ENCODE data around the gene PCNX3.

Gene PCNX3

DNA sequence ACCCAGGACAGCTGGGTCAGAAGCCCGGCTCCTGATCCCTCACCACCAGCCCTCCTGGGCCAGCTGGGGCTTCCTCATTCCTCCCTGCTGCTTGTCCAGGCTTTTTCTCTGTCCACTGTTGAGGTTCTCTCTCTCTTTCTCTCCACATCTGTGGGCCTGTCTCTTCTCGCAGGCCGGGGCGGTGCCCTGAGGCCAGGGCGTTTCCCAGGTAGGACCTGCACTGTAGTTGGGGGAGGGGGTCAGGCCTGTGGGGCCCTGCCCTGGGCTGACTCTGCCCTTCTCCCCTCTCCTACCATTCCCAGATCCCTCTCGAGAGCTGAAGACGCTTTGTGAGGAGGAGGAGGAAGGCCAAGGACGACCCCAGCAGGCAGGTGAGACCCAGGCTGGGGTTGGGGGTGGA lies 34.8 kb upstream of the PCNX3 start:
- DNase-seq (ENCODE audit: low read depth) = no peak

DNA sequence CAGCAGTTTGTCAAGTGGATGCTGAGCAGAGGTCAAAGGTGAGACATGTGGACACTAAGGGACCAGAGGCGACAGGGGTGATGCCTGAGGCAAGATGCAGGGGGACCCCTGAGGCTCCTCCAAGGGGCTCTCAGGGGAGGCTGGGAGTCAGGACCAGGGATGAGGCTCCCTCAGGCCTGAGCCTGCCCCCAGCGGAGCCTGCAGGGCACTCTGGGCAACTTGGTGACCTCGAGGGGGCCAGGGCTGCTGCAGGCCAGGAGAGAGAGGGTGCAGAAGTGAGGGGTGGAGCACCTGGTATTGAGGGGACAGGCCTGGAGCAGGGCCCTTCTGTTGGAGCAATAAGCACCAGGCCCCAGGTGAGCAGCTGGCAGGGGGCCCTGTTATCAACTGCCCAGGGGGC lies 33.6 kb upstream of the PCNX3 start:
- DNase-seq (ENCODE audit: low read depth) = no peak

DNA sequence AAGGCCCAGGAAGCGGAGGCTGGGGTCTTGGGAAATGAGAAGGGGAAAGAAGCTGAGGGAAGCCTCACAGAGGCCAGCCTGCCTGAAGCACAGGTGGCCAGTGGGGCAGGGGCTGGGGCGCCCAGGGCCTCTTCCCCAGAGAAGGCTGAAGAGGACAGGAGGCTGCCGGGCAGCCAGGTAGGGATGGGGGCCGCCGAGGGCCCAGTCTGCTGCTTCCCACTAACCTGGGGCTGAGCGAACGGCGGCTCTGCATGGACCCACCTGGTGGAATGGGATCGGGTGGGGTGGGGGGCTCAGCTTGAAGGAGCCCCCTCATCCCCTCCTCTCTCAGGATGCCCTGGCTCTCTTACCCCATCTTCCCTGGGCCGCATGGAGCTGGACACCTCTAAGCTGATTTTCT lies 32.0 kb upstream of the PCNX3 start:
- no peak for DNase-seq (ENCODE audit: low read depth)

DNA sequence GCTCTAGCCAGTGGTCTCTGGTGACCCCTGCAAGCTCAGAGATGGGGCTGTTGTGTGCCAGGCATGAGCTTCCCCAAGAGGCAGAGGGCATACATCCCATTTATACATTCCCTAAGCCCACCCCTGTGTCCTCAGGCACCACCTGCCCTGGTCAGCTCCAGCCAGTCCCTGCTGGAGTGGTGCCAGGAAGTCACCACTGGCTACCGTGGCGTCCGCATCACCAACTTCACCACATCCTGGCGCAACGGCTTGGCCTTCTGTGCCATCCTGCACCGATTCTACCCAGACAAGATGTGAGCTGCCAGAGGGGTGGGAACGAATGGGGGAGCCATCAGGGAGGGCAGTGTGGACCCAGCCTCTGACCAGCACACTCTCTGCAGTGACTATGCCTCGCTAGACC lies 31.5 kb upstream of the PCNX3 start:
- no peak for DNase-seq (ENCODE audit: low read depth)

DNA sequence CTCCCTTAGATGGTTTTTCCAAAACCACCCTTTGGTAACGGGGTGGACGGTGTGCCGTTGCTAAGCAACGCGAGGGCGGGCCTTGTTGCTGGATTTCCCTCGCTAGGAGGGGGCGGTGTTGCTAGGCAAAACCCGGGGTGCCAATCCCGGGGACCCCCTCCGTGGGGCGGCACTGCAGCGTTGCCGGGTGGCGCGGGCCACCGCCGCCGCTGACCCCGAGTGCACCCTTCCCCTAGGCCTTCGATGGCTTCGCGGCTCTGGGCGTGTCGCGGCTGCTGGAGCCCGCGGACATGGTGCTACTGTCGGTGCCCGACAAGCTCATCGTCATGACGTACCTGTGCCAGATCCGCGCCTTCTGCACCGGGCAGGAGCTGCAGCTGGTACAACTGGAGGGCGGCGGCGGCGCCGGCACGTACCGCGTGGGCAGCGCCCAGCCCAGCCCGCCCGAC lies 30.8 kb upstream of the PCNX3 start:
- no peak for DNase-seq (ENCODE audit: low read depth)

- no peak for DNase-seq (ENCODE audit: low read depth)
Measured at GRCh38 chr11:65585396-65586246, 30.0 kb upstream of the PCNX3 start.

DNA sequence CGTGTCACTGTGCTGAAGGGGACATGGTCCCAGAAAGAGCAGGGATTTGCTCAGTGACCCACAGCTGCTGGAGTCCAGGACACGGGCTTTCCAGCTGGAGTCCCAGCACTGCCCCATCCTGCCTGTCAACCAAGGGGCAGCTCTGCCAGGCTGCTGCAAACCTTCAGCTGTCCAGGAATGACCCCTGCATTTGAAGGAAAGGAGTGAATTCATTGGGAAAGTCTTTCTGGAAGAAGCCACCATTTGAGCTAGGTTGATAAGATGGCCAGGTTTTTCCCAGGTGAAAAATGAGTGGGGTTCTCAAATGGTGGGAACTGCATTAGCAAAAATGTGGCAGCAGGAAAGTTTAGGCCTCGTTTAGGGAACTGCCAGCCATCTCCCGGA lies 29.3 kb upstream of the PCNX3 start:
- no peak for DNase-seq (ENCODE audit: low read depth)

GRCh38 chr11:65586676-65587075 lies 28.9 kb upstream of the PCNX3 start:
- no peak for DNase-seq (ENCODE audit: low read depth)

- DNase-seq (ENCODE audit: low read depth) = peak; percentile 54
Measured at GRCh38 chr11:65588199-65589054, 27.1 kb upstream of the PCNX3 start.

- DNase-seq (ENCODE audit: low read depth) = no peak
Measured at GRCh38 chr11:65589444-65590239, 25.9 kb upstream of the PCNX3 start.

- DNase-seq (ENCODE audit: low read depth) = no peak
Measured at GRCh38 chr11:65590240-65590738, 25.3 kb upstream of the PCNX3 start.

DNA sequence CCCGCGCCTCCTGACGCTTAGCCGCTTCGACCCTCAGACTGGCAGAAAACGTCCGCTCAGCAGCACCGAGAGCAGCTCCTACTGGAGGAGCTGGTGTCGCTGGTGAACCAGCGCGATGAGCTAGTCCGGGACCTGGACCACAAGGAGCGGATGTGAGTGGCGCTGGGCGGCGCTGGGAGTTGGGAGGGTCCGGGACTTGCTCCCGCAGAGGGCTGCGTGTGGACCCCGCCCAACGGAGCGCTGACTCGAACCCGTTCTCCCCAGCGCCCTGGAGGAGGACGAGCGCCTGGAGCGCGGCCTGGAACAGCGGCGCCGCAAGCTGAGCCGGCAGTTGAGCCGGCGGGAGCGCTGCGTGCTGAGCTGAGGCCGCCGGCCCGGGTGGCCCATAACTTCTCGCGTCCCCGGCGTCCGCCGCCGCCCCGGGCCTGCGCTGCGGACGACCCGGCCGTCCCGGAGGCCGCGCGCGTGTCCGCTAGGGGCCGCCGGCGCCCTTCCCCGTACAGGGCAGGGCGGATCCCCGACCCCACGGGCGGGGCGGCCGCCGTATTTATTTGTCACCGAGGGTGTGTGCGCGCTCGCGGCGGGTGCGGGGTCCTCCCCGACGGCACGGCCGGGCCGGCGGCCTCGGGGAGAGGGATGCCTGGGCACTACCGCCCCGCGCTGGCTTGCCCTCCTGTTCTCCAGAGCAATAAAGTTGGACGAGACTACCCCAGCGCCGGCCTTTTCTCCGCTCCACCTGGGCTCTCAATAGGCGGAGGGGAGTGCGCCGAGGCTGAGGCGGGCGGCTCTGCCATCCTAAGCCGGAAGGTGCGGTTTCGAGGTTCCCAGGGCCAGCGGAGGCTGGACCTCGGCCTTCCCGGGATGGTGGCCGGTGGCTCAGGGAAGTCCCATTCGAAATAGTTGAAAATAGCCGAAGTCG lies 23.4 kb upstream of the PCNX3 start:
- DNase-seq (ENCODE audit: low read depth) = no peak

DNA sequence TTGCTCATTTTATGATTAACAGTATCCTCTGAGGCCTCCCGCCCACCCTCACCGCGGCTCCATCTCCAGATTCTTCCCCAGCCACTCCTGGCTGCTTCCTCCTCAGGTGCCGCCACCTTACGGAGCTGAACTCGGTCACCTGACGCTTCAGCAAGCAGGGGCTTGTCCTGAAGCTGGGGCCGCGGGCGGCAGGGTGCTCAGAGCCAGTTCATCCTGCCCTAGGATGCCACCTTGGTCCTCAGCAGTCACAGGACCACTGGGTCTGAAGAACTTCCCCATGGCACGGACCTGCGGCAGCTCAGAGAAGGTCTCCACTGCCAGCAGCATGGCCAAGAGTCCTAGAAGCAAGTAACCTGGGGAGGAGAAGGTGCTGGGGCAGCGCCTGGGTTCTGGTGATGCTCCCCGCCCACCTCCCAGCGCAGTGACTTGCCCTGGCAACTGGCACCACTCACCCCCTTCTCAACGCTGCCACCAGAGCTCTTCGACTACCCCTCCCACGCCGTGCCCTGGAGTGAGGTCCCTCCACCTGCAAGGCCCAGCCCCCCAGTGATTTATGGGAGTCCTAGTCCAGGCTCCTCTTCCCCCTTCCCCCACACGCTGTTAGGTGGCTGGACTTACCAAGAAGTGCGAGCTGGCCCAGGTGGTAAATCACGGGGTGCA lies 22.6 kb upstream of the PCNX3 start:
- no peak for DNase-seq (ENCODE audit: low read depth)

DNA sequence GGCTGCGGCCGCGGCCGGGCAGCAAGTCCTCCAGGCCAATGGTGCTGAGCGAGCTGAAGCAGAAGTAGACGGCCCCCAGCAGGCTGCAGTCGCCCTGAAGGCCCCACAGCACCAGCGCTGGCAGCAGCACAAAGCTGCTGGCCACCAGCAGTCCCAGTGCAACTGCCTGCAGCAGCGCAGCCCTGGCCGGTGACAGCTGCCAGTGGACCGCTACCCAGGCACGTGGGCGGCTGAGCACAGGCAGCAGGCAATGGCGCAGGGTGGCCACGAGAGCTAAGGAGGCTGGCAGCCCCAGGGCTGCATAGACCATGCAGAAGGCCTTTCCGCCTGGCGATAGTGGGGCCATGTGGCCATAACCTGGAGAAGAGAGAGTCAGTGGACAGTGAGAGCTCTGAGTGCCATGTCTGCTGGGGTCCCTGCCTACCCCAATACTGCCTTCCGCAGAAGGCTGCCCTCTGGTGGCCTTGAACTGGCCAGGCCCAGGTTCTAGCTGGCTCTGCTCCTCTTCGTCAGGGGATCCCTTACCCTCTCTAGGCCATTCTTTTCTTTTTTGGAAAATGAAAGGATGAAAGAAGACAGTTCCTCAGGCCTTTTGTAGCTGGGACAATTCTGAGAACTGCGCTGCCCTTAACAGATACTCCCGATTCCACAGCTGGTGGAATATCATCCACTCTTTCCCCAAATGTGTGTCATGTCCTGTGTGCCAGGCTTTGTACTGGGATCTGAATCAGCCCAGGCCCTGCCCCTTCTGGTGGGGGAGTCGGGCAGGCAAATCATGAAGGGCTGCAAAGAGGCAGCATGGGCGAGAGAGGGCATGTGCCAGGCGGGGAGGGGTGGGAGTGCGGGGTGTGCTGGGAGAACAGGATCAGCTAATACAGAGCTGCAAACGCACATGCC lies 21.8 kb upstream of the PCNX3 start:
- DNase-seq (ENCODE audit: low read depth) = no peak

- no peak for DNase-seq (ENCODE audit: low read depth)
Measured at GRCh38 chr11:65595131-65595530, 20.4 kb upstream of the PCNX3 start.

- no peak for DNase-seq (ENCODE audit: low read depth)
Measured at GRCh38 chr11:65595543-65596281, 19.9 kb upstream of the PCNX3 start, which contains the start of gene KCNK7. Gene KCNK7 (minus strand): TSS chr11:65595800. CDS start chr11:65595772, 28 bp downstream.

DNA sequence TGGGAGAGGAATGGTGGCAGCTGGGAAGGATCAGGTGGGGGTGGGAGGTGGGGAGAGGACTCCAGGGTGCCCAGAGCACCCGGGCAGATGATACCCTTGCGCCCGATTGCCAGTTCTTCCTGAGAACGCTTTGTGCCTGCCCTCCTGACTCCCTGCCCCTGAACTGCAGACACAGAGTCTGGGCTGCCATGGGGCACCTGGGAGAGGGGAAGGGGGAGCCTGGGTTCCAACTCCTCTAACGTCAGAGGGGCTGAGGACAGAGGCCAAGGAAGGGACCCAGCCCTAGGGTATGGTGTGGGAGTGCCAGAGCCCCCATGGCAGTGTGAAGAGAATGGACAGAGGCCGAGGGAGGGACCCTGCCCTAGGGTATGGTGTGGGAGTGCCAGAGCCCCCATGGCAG lies 19.1 kb upstream of the PCNX3 start:
- no peak for DNase-seq (ENCODE audit: low read depth)

GRCh38 chr11:65598258-65598699 lies 17.3 kb upstream of the PCNX3 start:
- DNase-seq (ENCODE audit: low read depth) = no peak
